ENCODE data around the gene MRPL49.

GRCh38 chr11:65117206-65118096 lies 4.7 kb upstream of the MRPL49 start, which contains the start of gene ZNHIT2:
- peak; percentile 95 for TF ChIP-seq CTCF (IDR thresholded peaks at IDR 0.05; ENCODE audit: poor library complexity)
- TF ChIP-seq EZH2phosphoT487 (IDR thresholded peaks at IDR 0.05; ENCODE audit: low read depth, severe bottlenecking, unreplicated experiment), result no peak
- TF ChIP-seq EZH2 (IDR thresholded peaks at IDR 0.05; ENCODE audit: borderline replicate concordance), result no peak
